Measurements from ENCODE around the gene CAPN3.

DNA sequence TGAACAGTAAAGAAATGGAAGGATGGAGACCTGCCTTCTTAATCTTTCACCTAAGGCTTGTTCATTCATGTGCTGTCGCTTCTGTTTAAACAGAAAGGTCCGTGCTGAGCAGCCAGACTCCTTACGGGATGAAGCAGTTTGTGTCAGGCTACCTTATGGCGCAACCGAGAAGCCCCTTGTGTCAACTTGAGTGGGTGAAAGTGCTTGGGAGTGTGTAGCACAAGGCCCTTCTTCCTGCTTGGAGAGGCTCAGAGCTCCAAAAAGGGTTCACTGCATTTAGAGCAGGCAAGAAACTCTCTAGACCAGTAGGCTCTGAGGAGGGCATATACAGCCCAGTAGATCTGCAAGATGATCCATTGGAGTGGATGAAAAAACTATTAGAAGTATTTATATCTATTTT is 16.0 kb downstream of the CAPN3 start:
- TF ChIP-seq CTCF (IDR thresholded peaks at IDR 0.05; ENCODE audit: poor library complexity, severe bottlenecking) (no peak), TAF1 (IDR thresholded peaks at IDR 0.05; ENCODE audit: low read depth) (no peak)
